ENCODE data around the gene TCF3.
A peak's percentile ranks its signal among the peaks of the same experiment; 100 is the strongest.

Gene TCF3

GRCh38 chr19:1621021-1621420, 31.4 kb downstream of the TCF3 start:
- TF ChIP-seq PAX5 (IDR thresholded peaks at IDR 0.05; ENCODE audit: insufficient read depth, low read length, severe bottlenecking) (no peak), SPI1 (IDR thresholded peaks at IDR 0.05; ENCODE audit: low read depth, low read length) (no peak), POLR2A (IDR thresholded peaks at IDR 0.05; ENCODE audit: low read depth, low read length) (no peak), POLR2AphosphoS5 (IDR thresholded peaks at IDR 0.05; ENCODE audit: low read depth, low read length) (no peak), TAF1 (IDR thresholded peaks at IDR 0.05; ENCODE audit: low read depth, low read length) (no peak), POU2F2 (IDR thresholded peaks at IDR 0.05; ENCODE audit: low read depth, low read length) (no peak)
- DNase-seq (ENCODE audit: insufficient read length, low spot score) (no peak), FAIRE-seq (no peak)

DNA sequence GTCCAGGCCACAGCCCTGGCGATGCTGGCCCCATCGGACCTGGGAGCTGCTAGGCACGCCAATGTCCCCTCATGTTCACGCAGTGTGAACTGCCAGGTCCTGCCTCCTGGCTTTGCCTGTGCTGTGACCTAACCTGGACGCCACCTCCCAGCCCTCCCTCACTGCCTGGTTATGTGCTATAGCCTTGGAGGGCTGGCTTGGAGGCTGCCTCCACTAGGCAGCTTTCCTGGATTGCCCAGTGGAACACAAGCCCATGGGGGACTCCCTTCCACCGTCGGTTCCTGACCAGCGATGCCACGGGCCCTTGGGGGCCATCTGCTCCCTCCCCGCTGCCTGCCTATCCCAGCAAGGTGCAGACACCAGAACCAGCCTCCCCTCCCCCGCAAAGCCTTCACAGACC, 31.9 kb downstream of the TCF3 start:
- FAIRE-seq (no peak), DNase-seq (ENCODE audit: insufficient read length, low spot score) (no peak)
- TF ChIP-seq TAF1 (IDR thresholded peaks at IDR 0.05; ENCODE audit: low read depth, low read length) (no peak), POU2F2 (IDR thresholded peaks at IDR 0.05; ENCODE audit: low read depth, low read length) (no peak), POLR2A (IDR thresholded peaks at IDR 0.05; ENCODE audit: low read depth, low read length) (0 out of 2 replicates have a peak, but pooled peaks have one; percentile 15)

- TF ChIP-seq PAX5 (IDR thresholded peaks at IDR 0.05; ENCODE audit: insufficient read depth, low read length, severe bottlenecking) = no peak
- no peak for TF ChIP-seq POLR2AphosphoS5 (IDR thresholded peaks at IDR 0.05; ENCODE audit: low read depth, low read length)
- no peak for TF ChIP-seq POU2F2 (IDR thresholded peaks at IDR 0.05; ENCODE audit: low read depth, low read length)
- TF ChIP-seq TAF1 (IDR thresholded peaks at IDR 0.05; ENCODE audit: low read depth, low read length) = no peak
- no peak for TF ChIP-seq SPI1 (IDR thresholded peaks at IDR 0.05; ENCODE audit: low read depth, low read length)
- TF ChIP-seq POLR2A (IDR thresholded peaks at IDR 0.05; ENCODE audit: low read depth, low read length) = no peak
- no peak for FAIRE-seq
- no peak for DNase-seq (ENCODE audit: insufficient read length, low spot score)
Measured at GRCh38 chr19:1619703-1620102, 32.7 kb downstream of the TCF3 start.

DNA sequence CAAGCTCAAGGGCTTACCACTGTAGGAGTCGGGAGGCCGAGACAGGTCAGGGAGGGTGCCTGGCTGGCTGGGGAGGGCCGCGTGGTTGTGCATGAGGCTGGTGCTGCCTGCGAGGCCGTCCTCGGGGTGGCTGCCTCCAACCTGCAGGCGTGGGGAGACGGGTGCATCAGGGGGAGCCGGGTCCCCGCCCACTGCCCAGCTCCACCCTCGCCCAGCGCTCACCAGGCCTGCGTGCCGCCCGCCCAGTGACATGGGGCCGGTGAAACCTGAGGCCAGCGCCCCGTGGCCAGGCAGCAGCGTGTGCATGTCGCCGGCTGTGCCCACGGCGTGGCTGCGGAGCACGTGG, 33.3 kb downstream of the TCF3 start:
- DNase-seq (ENCODE audit: insufficient read length, low spot score) (no peak), FAIRE-seq (no peak)
- TF ChIP-seq PAX5 (IDR thresholded peaks at IDR 0.05; ENCODE audit: insufficient read depth, low read length, severe bottlenecking) (no peak), POLR2AphosphoS5 (IDR thresholded peaks at IDR 0.05; ENCODE audit: low read depth, low read length) (no peak), POU2F2 (IDR thresholded peaks at IDR 0.05; ENCODE audit: low read depth, low read length) (no peak), TAF1 (IDR thresholded peaks at IDR 0.05; ENCODE audit: low read depth, low read length) (no peak), SPI1 (IDR thresholded peaks at IDR 0.05; ENCODE audit: low read depth, low read length) (no peak), POLR2A (IDR thresholded peaks at IDR 0.05; ENCODE audit: low read depth, low read length) (no peak)

GRCh38 chr19:1618157-1619093, 34.0 kb downstream of the TCF3 start:
- TF ChIP-seq POU2F2 (IDR thresholded peaks at IDR 0.05; ENCODE audit: low read depth, low read length) (no peak), POLR2AphosphoS5 (IDR thresholded peaks at IDR 0.05; ENCODE audit: low read depth, low read length) (no peak), TAF1 (IDR thresholded peaks at IDR 0.05; ENCODE audit: low read depth, low read length) (no peak), PAX5 (IDR thresholded peaks at IDR 0.05; ENCODE audit: insufficient read depth, low read length, severe bottlenecking) (no peak), POLR2A (IDR thresholded peaks at IDR 0.05; ENCODE audit: low read depth, low read length) (no peak), SPI1 (IDR thresholded peaks at IDR 0.05; ENCODE audit: low read depth, low read length) (no peak)
- FAIRE-seq = no peak
- peak; percentile 79 for DNase-seq (ENCODE audit: insufficient read length, low spot score)

DNA sequence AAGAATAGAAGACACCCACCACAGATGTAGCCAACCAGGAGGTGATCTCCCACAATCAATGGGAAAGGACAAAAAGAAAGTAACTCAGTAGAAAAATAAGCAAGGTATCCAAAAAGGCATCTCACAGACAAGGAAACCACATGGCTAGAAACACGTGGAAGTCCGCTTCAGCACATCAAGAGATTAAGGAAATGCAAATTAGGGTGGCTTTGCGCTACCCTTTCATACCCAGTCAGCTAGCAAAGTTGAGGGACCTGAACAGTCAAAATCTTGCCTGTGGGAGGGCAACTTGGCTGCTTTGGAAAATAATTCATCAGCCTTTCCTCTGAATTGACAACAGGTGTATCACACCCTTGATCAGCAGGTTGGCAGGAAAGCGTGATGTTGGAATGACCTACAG, 35.5 kb downstream of the TCF3 start:
- TF ChIP-seq SPI1 (IDR thresholded peaks at IDR 0.05; ENCODE audit: low read depth, low read length) (no peak), POLR2A (IDR thresholded peaks at IDR 0.05; ENCODE audit: low read depth, low read length) (no peak), POU2F2 (IDR thresholded peaks at IDR 0.05; ENCODE audit: low read depth, low read length) (no peak), TAF1 (IDR thresholded peaks at IDR 0.05; ENCODE audit: low read depth, low read length) (no peak), POLR2AphosphoS5 (IDR thresholded peaks at IDR 0.05; ENCODE audit: low read depth, low read length) (no peak), PAX5 (IDR thresholded peaks at IDR 0.05; ENCODE audit: insufficient read depth, low read length, severe bottlenecking) (no peak)
- FAIRE-seq (no peak), DNase-seq (ENCODE audit: insufficient read length, low spot score) (no peak)

GRCh38 chr19:1616396-1616795, 36.0 kb downstream of the TCF3 start:
- DNase-seq (ENCODE audit: insufficient read length, low spot score) (no peak), FAIRE-seq (no peak)
- TF ChIP-seq TAF1 (IDR thresholded peaks at IDR 0.05; ENCODE audit: low read depth, low read length) (no peak), SPI1 (IDR thresholded peaks at IDR 0.05; ENCODE audit: low read depth, low read length) (no peak), POU2F2 (IDR thresholded peaks at IDR 0.05; ENCODE audit: low read depth, low read length) (no peak), PAX5 (IDR thresholded peaks at IDR 0.05; ENCODE audit: insufficient read depth, low read length, severe bottlenecking) (no peak), POLR2A (IDR thresholded peaks at IDR 0.05; ENCODE audit: low read depth, low read length) (no peak), POLR2AphosphoS5 (IDR thresholded peaks at IDR 0.05; ENCODE audit: low read depth, low read length) (no peak)

- TF ChIP-seq PAX5 (IDR thresholded peaks at IDR 0.05; ENCODE audit: insufficient read depth, low read length, severe bottlenecking) = no peak
- TF ChIP-seq TAF1 (IDR thresholded peaks at IDR 0.05; ENCODE audit: low read depth, low read length) = no peak
- TF ChIP-seq POLR2A (IDR thresholded peaks at IDR 0.05; ENCODE audit: low read depth, low read length) = no peak
- no peak for TF ChIP-seq SPI1 (IDR thresholded peaks at IDR 0.05; ENCODE audit: low read depth, low read length)
- TF ChIP-seq POLR2AphosphoS5 (IDR thresholded peaks at IDR 0.05; ENCODE audit: low read depth, low read length) = no peak
- DNase-seq (ENCODE audit: insufficient read length, low spot score) (no peak), FAIRE-seq (no peak)
Measured at GRCh38 chr19:1615156-1615765, 37.2 kb downstream of the TCF3 start.

- FAIRE-seq = no peak
- TF ChIP-seq TAF1 (IDR thresholded peaks at IDR 0.05; ENCODE audit: low read depth, low read length) (no peak), POLR2A (IDR thresholded peaks at IDR 0.05; ENCODE audit: low read depth, low read length) (no peak), PAX5 (IDR thresholded peaks at IDR 0.05; ENCODE audit: insufficient read depth, low read length, severe bottlenecking) (no peak), SPI1 (IDR thresholded peaks at IDR 0.05; ENCODE audit: low read depth, low read length) (no peak), POU2F2 (IDR thresholded peaks at IDR 0.05; ENCODE audit: low read depth, low read length) (no peak), POLR2AphosphoS5 (IDR thresholded peaks at IDR 0.05; ENCODE audit: low read depth, low read length) (no peak)
- DNase-seq (ENCODE audit: insufficient read length, low spot score) = no peak
Measured at GRCh38 chr19:1613808-1614570, 38.4 kb downstream of the TCF3 start.
